Activated CD4-positive, alpha-beta T cell treated with anti-CD3 and anti-CD28 coated beads, Interleukin-2, amount 50 U/mL, for 16 hours (primary cell): Measurements from ENCODE around the gene TECPR1.

ENCODE experiments used
- DNase-seq: peaks from one replicate; pipeline ENCODE4 v3.0.0-alpha.2; 2020

Gene TECPR1

GRCh38 chr7:98242342-98242741 lies 9.7 kb downstream of the TECPR1 start:
- no peak for DNase-seq

- no peak for DNase-seq
Observed at GRCh38 chr7:98241674-98242241, 10.3 kb downstream of the TECPR1 start.

GRCh38 chr7:98240961-98241673 lies 10.9 kb downstream of the TECPR1 start:
- DNase-seq, result no peak

GRCh38 chr7:98238976-98239375 lies 13.1 kb downstream of the TECPR1 start:
- no peak for DNase-seq

- no peak for DNase-seq
Observed at GRCh38 chr7:98238076-98238475, 14.0 kb downstream of the TECPR1 start.

GRCh38 chr7:98236355-98237185 lies 15.5 kb downstream of the TECPR1 start:
- DNase-seq, result no peak

GRCh38 chr7:98235901-98236300 lies 16.1 kb downstream of the TECPR1 start:
- DNase-seq, result no peak

- DNase-seq, result no peak
Observed at GRCh38 chr7:98234429-98235147, 17.4 kb downstream of the TECPR1 start.

- no peak for DNase-seq
Observed at GRCh38 chr7:98233219-98234070, 18.6 kb downstream of the TECPR1 start.

- no peak for DNase-seq
Observed at GRCh38 chr7:98232799-98233198, 19.2 kb downstream of the TECPR1 start.

- DNase-seq, result no peak
Observed at GRCh38 chr7:98232263-98232585, 19.8 kb downstream of the TECPR1 start.

GRCh38 chr7:98231493-98232262 lies 20.4 kb downstream of the TECPR1 start:
- no peak for DNase-seq

- DNase-seq, result no peak
Observed at GRCh38 chr7:98230746-98231471, 21.1 kb downstream of the TECPR1 start.

- DNase-seq, result no peak
Observed at GRCh38 chr7:98229991-98230745, 21.9 kb downstream of the TECPR1 start.

- DNase-seq, result no peak
Observed at GRCh38 chr7:98229441-98229840, 22.6 kb downstream of the TECPR1 start.

GRCh38 chr7:98228801-98229200 lies 23.2 kb downstream of the TECPR1 start:
- DNase-seq, result no peak

- no peak for DNase-seq
Observed at GRCh38 chr7:98227939-98228338, 24.1 kb downstream of the TECPR1 start.

- no peak for DNase-seq
Observed at GRCh38 chr7:98225913-98226614, 26.0 kb downstream of the TECPR1 start.

- no peak for DNase-seq
Observed at GRCh38 chr7:98224701-98225181, 27.3 kb downstream of the TECPR1 start.
